Pulmonary artery endothelial cell (primary cell): ENCODE data around the gene VKORC1. TPM values are rescaled to one million over a fixed set of nuclear protein-coding genes. Genes with fewer than 3 reads are reported as not detected.

ENCODE experiments used
- DNase-seq: peaks from one replicate; pipeline ENCODE4 v3.0.0-alpha.2; 2011; ENCODE audit warnings: low read depth, low spot score
- total RNA-seq: library from RNA; depleted of rRNA; stranded (reverse); fragments of >200 nt; gene quantifications from 2 replicates; pipeline ENCODE4 v1.2.3, GENCODE V29; 2014

VKORC1 gene
- total RNA-seq, 1 donor from 2014 or later = 78.7 TPM

GRCh38 chr16:31063843-31064611 lies 30.6 kb downstream of the VKORC1 start:
- DNase-seq = no peak

GRCh38 chr16:31063495-31063842 lies 31.1 kb downstream of the VKORC1 start:
- no peak for DNase-seq

DNA sequence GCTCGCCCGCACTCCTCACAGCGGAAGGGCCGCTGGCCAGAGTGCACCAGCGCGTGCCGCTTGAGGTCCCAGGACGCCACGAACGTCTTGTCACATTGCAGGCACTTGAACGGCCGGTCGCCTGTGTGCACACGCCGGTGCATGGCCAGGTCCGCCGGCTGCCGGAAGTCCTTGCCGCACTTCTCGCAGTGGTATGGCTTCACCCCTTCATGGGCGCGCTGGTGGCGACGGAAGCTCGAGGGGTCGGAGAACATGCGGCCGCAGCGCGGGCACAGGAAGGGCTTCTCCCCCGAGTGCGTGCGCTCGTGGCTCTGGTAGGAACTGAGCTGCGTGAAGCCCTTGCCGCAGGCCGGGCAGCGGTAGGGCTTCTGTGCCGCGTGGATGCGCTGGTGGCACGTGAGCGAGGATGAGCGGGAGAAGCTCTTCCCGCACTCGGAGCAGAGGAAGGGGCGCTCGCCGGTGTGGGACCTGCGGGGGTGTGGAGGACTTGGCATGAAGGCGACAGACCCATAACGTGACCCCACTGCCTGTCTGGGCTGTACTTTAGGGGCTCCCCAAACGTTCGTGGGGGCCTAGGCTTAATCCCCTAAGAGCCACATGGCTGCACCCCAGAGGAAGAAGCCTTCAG lies 32.7 kb downstream of the VKORC1 start:
- no peak for DNase-seq

DNA sequence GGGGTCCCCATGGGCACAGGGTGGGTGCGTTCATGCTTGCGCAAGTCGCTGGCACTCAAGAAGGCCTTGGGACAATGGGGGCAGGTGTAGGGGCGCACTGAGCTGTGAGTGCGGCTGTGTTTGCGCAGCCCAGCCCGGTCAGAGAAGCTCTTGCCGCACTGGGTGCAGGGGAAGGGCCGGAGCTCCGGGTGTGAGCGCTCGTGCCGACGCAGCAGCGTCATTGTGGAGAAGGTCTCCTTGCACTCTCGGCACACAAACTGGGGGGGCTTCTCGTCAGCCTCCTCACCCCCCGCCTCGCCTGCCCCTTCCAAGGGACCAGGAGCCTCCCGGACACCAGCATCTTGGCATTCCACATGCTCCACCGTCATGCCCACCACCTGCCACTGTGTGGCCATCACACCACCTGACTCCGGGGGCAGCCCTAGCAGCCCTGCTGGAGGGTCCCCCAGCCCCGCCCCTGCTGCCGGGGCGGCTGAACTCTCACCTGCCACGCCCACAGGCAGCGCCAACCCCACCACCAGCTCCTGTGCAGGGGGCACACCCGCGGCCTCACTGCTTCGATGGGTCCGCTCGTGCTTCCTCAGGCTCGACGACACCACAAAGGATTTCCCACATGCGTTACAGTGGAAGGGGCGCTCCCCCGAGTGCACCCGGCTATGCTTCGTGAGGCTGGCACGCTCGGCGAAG lies 33.3 kb downstream of the VKORC1 start:
- no peak for DNase-seq

DNA sequence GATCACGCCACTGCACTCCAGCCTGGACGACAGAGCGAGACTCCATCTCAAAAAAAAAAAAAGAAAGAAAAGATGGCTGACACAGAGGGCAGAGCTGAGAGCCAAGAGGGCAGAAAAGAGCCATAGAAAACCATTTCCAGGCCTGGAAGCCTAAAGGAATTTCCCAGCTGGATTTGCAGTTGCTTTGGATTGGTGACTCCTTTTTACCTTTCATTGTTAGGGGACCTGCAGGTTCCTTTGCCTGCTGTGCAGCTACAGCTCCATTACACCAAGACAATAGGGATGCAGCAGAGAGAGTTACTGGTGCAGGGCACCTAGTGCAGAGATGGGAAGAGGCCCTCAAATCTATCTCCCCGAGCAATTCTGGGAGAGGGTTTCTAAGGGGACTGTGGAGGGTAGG lies 39.0 kb downstream of the VKORC1 start:
- no peak for DNase-seq

- DNase-seq = no peak
These were observed 42.5 kb downstream of the VKORC1 start for GRCh38 chr16:31052114-31052513.

GRCh38 chr16:31050280-31051030 lies 44.1 kb downstream of the VKORC1 start:
- DNase-seq = no peak

GRCh38 chr16:31043898-31044481 lies 50.6 kb downstream of the VKORC1 start:
- DNase-seq = no peak

DNA sequence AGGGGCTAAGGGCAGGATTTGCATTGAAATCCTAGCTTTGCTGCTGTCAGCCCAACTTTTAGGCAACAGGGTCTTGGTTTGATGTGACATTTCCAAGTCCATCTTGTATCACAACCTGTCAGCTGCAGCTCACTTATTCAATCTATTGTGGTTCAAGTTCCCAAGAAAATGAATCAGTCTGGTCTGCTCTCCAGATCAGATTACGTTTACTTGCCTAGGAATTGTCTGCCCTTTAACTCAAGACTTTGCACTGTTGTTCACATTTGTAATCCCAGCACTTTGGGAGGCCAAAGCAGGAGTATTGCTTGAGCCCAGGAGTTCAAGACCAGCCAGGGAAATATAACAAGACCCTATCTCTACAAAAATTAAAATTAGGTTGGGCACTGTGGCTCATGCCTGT lies 51.2 kb downstream of the VKORC1 start:
- DNase-seq = no peak

DNA sequence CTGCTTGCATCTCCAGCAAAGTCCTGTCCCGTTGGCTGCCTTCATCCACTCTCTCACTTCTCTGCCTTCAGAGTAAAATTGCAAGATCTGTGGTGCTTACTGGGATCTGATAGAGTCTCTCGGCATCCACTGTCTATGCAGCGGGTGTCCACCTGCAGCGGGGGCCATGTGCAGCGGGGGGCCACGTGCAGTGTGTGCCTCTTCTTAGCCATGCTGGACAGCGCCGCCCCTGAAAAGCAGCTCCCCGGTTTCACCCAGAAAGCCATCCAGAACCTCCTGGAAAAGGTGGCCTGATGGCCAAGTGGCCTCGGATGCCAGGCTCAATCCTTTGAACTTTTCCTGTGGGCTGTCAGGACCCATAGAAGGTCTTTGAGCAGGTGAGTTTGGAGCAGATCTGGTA lies 51.7 kb downstream of the VKORC1 start:
- no peak for DNase-seq

Other genes starting within 250 kb of the VKORC1 start
- gene BCL7C, start 200.7 kb downstream of the VKORC1 start, total RNA-seq = 28.8 and 30.7 TPM in 2 replicates
- 0.20 and 0.21 TPM in 2 replicates for gene CTF1, start 198.2 kb downstream of the VKORC1 start, total RNA-seq
- gene FBXL19, start 171.2 kb downstream of the VKORC1 start, total RNA-seq = 27.0 and 29.7 TPM in 2 replicates
- gene ORAI3, start 145.7 kb downstream of the VKORC1 start, total RNA-seq = 12.4 and 19.5 TPM in 2 replicates
- 2.2 and 2.4 TPM in 2 replicates for gene SETD1A, start 137.0 kb downstream of the VKORC1 start, total RNA-seq
- 11.3 and 14.9 TPM in 2 replicates for gene HSD3B7, start 109.6 kb downstream of the VKORC1 start, total RNA-seq
- 0.33 and 0.39 TPM in 2 replicates for gene STX1B, start 84.2 kb downstream of the VKORC1 start, total RNA-seq
- gene STX4, start 61.2 kb downstream of the VKORC1 start, total RNA-seq = 32.0 and 32.5 TPM in 2 replicates
- gene ZNF668, start 20.6 kb downstream of the VKORC1 start, total RNA-seq = 6.8 and 9.2 TPM in 2 replicates
- gene ZNF646, start 20.4 kb downstream of the VKORC1 start, total RNA-seq = 13.8 and 14.1 TPM in 2 replicates
- gene PRSS53, start 5.9 kb downstream of the VKORC1 start, total RNA-seq = 0.92 TPM in 2 replicates
- 19.8 and 20.2 TPM in 2 replicates for gene BCKDK, start 13.6 kb upstream of the VKORC1 start, total RNA-seq
- gene KAT8, start 22.9 kb upstream of the VKORC1 start, total RNA-seq = 39.5 and 40.4 TPM in 2 replicates
- not detected in 2 replicates for gene PRSS8, start 40.9 kb upstream of the VKORC1 start, total RNA-seq
- gene PRSS36, start 55.3 kb upstream of the VKORC1 start, total RNA-seq = 0.40 and 0.49 TPM in 2 replicates
- gene FUS, start 85.3 kb upstream of the VKORC1 start, total RNA-seq = 42.0 and 61.1 TPM in 2 replicates
- gene PYCARD, start 108.0 kb upstream of the VKORC1 start, total RNA-seq = 68.2 and 81.8 TPM in 2 replicates
- gene TRIM72, start 119.3 kb upstream of the VKORC1 start, total RNA-seq = 0.04 TPM in 1 of 2 replicates, not detected in the other
- gene PYDC1, start 122.3 kb upstream of the VKORC1 start, total RNA-seq = not detected in 2 replicates
- gene ITGAM, start 165.2 kb upstream of the VKORC1 start, total RNA-seq = not detected in 2 replicates